Medulla oblongata (tissue), 1 donor: ENCODE results near the gene SLC25A45.
"Not testable (repeated sequence)": the region's sequence is repeated elsewhere in the genome, so short reads cannot be mapped to it uniquely, and the experiment has no call there.

Experiments used
- DNase-seq: peaks from one replicate; pipeline ENCODE4 v3.0.0-alpha.2; 2015; ENCODE audit errors: extremely low spot score

The SLC25A45 gene

GRCh38 chr11:65362966-65363365 is 19.5 kb downstream of the SLC25A45 start:
- no peak for DNase-seq

GRCh38 chr11:65362320-65362931 is 20.0 kb downstream of the SLC25A45 start:
- DNase-seq: no peak

GRCh38 chr11:65357856-65358356 is 24.5 kb downstream of the SLC25A45 start:
- DNase-seq: no peak

GRCh38 chr11:65356394-65356972 is 26.0 kb downstream of the SLC25A45 start:
- no peak for DNase-seq

GRCh38 chr11:65355776-65356393 is 26.6 kb downstream of the SLC25A45 start:
- no peak for DNase-seq

- DNase-seq: no peak
Observed at GRCh38 chr11:65355013-65355775, 27.3 kb downstream of the SLC25A45 start.

GRCh38 chr11:65354265-65355012 is 28.0 kb downstream of the SLC25A45 start, which contains the start of gene TIGD3:
Gene TIGD3 (plus strand): TSS chr11:65354751. CDS start chr11:65355809, 1,058 bp downstream.
- DNase-seq: peak; percentile 98

- no peak for DNase-seq
Observed at GRCh38 chr11:65353900-65354264, 28.6 kb downstream of the SLC25A45 start.

- DNase-seq: no peak
Observed at GRCh38 chr11:65353376-65353775, 29.1 kb downstream of the SLC25A45 start.

- DNase-seq: no peak
Observed at GRCh38 chr11:65352783-65353182, 29.7 kb downstream of the SLC25A45 start.

- no peak for DNase-seq
Observed at GRCh38 chr11:65351511-65351910, 30.9 kb downstream of the SLC25A45 start.

- no peak for DNase-seq
Observed at GRCh38 chr11:65341856-65342255, 40.6 kb downstream of the SLC25A45 start.

GRCh38 chr11:65340226-65340625 is 42.2 kb downstream of the SLC25A45 start:
- DNase-seq: peak; percentile 65

GRCh38 chr11:65338676-65339075 is 43.8 kb downstream of the SLC25A45 start:
- DNase-seq: no peak

GRCh38 chr11:65334696-65335295 is 47.6 kb downstream of the SLC25A45 start:
- no peak for DNase-seq

GRCh38 chr11:65332591-65332990 is 49.9 kb downstream of the SLC25A45 start:
- not testable (repeated sequence) for DNase-seq

- no peak for DNase-seq
Observed at GRCh38 chr11:65330544-65330943, 51.9 kb downstream of the SLC25A45 start.

- peak; percentile 97 for DNase-seq
Observed at GRCh38 chr11:65329944-65330403, 52.5 kb downstream of the SLC25A45 start.

GRCh38 chr11:65329478-65329877 is 53.0 kb downstream of the SLC25A45 start:
- peak; percentile 30 for DNase-seq

- DNase-seq: no peak
Observed at GRCh38 chr11:65327021-65327420, 55.4 kb downstream of the SLC25A45 start.

GRCh38 chr11:65325435-65325834 is 57.0 kb downstream of the SLC25A45 start:
- DNase-seq: no peak
